Activated naive CD8-positive, alpha-beta T cell treated with anti-CD3 and anti-CD28 coated beads for 36 hours (primary cell): ENCODE results near the gene GIPC3. TPM values are rescaled to one million over a fixed set of nuclear protein-coding genes. Genes with fewer than 3 reads are reported as not detected.
A peak's percentile ranks its signal among the peaks of the same experiment; 100 is the strongest.
"Not testable (repeated sequence)": the region's sequence is repeated elsewhere in the genome, so short reads cannot be mapped to it uniquely, and the experiment has no call there.

Source experiments
- DNase-seq: peaks from one replicate; pipeline ENCODE4 v3.0.0; 2021
- H3K27ac Mint-ChIP-seq: one replicate; pipeline ENCODE4 v1.8.0; 2022; ENCODE audit warnings: mild to moderate bottlenecking, moderate library complexity, mixed read lengths
- H3K27me3 Mint-ChIP-seq: one replicate; pipeline ENCODE4 v1.8.0; 2022; ENCODE audit warnings: mild to moderate bottlenecking, mixed read lengths
- H3K36me3 Mint-ChIP-seq: one replicate; pipeline ENCODE4 v1.8.0; 2021; ENCODE audit warnings: mild to moderate bottlenecking, mixed read lengths
- H3K4me1 Mint-ChIP-seq: one replicate; pipeline ENCODE4 v1.8.0; 2021; ENCODE audit warnings: mixed read lengths
- H3K4me3 Mint-ChIP-seq: one replicate; pipeline ENCODE4 v1.8.0; 2022; ENCODE audit warnings: mild to moderate bottlenecking, moderate library complexity, mixed read lengths
- H3K9me3 Mint-ChIP-seq: one replicate; pipeline ENCODE4 v1.8.0; 2022; ENCODE audit warnings: mixed read lengths
- total RNA-seq, 2 experiments: library from RNA; stranded (reverse); gene quantifications; one replicate each; pipeline ENCODE4 v1.2.3, GENCODE V29; 2021

GIPC3 gene
- total RNA-seq, 2 experiments from 2014 or later, result 0.32 to 0.43 TPM

- H3K9me3 Mint-ChIP-seq, result no peaks in the 10 kb centered on the region
- H3K4me1 Mint-ChIP-seq, result no peaks in the 10 kb centered on the region
- H3K36me3 Mint-ChIP-seq, result no peaks in the 10 kb centered on the region
- H3K27ac Mint-ChIP-seq, result no peak overlapping the region
- no peak overlapping the region for H3K4me3 Mint-ChIP-seq
- no peaks in the 10 kb centered on the region for H3K27me3 Mint-ChIP-seq
- no peak for DNase-seq
Observed at GRCh38 chr19:3563709-3564524, 21.4 kb upstream of the GIPC3 start.

DNA sequence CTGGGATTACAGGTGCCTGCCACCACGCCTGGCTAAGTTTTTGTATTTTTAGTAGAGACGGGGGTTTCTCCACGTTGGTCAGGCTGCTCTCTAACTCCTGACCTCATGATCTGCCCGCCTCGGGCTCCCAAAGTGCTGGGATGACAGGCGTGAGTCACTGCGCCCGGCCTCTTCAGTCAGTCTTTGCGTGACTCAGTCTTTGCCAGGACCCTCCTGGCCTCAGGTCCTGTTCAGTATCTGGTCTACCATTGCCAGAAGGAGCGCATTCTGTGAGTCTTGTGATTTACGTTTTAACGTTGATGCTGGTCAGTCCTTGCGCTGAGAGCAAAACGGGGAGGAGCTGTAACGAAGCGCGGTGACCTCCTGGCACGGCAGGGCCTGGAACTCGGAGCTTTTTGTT is 20.1 kb upstream of the GIPC3 start:
- Mint-ChIP-seq H3K4me3 (no peak overlapping the region), H3K4me1 (no peaks in the 10 kb centered on the region)
- no peak for DNase-seq

GRCh38 chr19:3570042-3570441 is 15.2 kb upstream of the GIPC3 start:
- not testable (repeated sequence) for H3K36me3 Mint-ChIP-seq, H3K27ac Mint-ChIP-seq, H3K4me3 Mint-ChIP-seq, H3K27me3 Mint-ChIP-seq, H3K9me3 Mint-ChIP-seq, DNase-seq, H3K4me1 Mint-ChIP-seq

More for the DNA sequence above, 20.1 kb upstream of the GIPC3 start:
- Mint-ChIP-seq H3K36me3 (no peaks in the 10 kb centered on the region), H3K27ac (no peak overlapping the region), H3K9me3 (no peaks in the 10 kb centered on the region), H3K27me3 (no peaks in the 10 kb centered on the region)

DNA sequence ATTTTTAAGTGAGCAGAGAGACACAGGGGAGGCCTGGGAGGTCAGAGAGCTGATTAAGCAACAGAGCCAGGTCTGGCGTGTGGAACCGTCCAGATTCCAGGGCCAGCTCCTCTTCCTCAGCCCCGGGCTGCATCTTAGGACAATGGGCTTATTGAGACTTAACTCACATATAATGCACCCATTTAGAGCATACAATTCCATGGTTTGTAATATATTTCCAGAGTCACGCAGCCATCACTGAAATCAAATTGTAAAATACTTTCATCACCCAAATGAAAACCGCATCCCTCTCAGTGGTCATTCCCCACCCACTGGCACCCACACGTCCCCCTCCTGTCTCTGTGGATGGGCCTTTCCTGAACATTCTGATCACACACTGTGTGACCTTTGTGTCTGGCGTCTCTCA is 14.7 kb upstream of the GIPC3 start:
- no peak for DNase-seq
- no peaks in the 10 kb centered on the region for H3K9me3 Mint-ChIP-seq
- no peaks in the 10 kb centered on the region for H3K27me3 Mint-ChIP-seq
- H3K4me1 Mint-ChIP-seq, result peaks cover 7% of the 10 kb centered on the region
- H3K27ac Mint-ChIP-seq, result no peak overlapping the region
- no peak overlapping the region for H3K4me3 Mint-ChIP-seq
- H3K36me3 Mint-ChIP-seq, result peaks cover 11% of the 10 kb centered on the region

GRCh38 chr19:3572132-3572854 is 13.0 kb upstream of the GIPC3 start:
- peak; percentile 100 for DNase-seq
- H3K27me3 Mint-ChIP-seq, result no peaks in the 10 kb centered on the region
- peaks cover 7% of the 10 kb centered on the region for H3K4me1 Mint-ChIP-seq
- H3K36me3 Mint-ChIP-seq, result peaks cover 11% of the 10 kb centered on the region
- peak overlapping the region; percentile 71 for H3K4me3 Mint-ChIP-seq
- no peaks in the 10 kb centered on the region for H3K9me3 Mint-ChIP-seq
- H3K27ac Mint-ChIP-seq, result peak overlapping the region; percentile 11

DNA sequence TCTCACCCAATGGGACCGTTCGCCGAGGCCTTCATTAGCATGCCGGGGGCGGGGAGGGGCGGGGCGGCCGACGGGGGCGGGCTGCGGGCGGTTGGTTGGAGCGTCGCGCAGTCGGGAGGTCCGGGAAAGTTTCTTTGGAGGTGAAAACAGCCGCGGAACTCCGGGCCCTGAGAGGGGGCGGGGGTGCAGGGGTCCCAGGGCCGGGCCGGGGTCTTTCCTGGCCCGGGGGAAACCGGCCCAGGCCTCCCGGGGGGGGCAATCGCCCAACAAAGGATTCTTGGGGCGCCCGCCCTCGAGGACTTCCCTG is 12.5 kb upstream of the GIPC3 start, which contains the start of gene HMG20B:
Gene HMG20B (plus strand): TSS at position 90 of the 307 bp plus-strand sequence. CDS start 366 bp downstream, outside the sequence.
- Mint-ChIP-seq H3K4me3 (peak within 1 kb of the TSS; percentile 78), H3K27me3 (no peaks in the 10 kb centered on the region), H3K9me3 (no peaks in the 10 kb centered on the region), H3K27ac (peak within 1 kb of the TSS; percentile 54), H3K36me3 (peaks cover 11% of the 10 kb centered on the region), H3K4me1 (peaks cover 7% of the 10 kb centered on the region)
- DNase-seq, result peak; percentile 43

- Mint-ChIP-seq H3K36me3 (peaks cover 11% of the 10 kb centered on the region), H3K9me3 (no peaks in the 10 kb centered on the region), H3K4me3 (peak overlapping the region; percentile 78), H3K4me1 (peaks cover 7% of the 10 kb centered on the region), H3K27ac (peak overlapping the region; percentile 54), H3K27me3 (no peaks in the 10 kb centered on the region)
- no peak for DNase-seq
Observed at GRCh38 chr19:3573162-3573857, 12.0 kb upstream of the GIPC3 start.

GRCh38 chr19:3573858-3574637 is 11.2 kb upstream of the GIPC3 start:
- no peaks in the 10 kb centered on the region for H3K9me3 Mint-ChIP-seq
- H3K27ac Mint-ChIP-seq, result no peak overlapping the region
- peak overlapping the region; percentile 78 for H3K4me3 Mint-ChIP-seq

DNA sequence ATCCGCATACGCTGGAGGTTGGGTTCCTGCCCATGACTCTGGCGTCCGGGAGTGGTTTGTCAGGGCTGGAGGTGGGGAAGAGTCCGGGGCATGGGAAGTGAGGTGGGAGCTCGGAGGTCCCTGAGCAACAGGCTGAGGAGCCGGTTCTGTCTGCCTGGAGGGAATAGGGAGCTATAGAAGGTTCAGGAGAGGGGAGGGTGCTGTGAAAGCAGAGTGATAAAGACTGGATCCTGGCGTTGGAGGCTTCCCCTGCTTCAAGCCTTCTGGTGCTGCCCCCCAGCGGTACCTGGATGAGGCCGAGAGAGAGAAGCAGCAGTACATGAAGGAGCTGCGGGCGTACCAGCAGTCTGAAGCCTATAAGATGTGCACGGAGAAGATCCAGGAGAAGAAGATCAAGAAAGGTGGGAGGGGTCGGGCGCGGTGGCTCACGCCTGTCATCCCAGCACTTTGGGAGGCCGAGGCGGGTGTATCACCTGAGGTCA is 10.0 kb upstream of the GIPC3 start:
- Mint-ChIP-seq H3K9me3 (no peaks in the 10 kb centered on the region), H3K4me1 (peaks cover 7% of the 10 kb centered on the region), H3K27me3 (no peaks in the 10 kb centered on the region), H3K4me3 (no peak overlapping the region), H3K27ac (no peak overlapping the region), H3K36me3 (peaks cover 11% of the 10 kb centered on the region)
- no peak for DNase-seq

More at GRCh38 chr19:3573858-3574637, 11.2 kb upstream of the GIPC3 start:
- H3K4me1 Mint-ChIP-seq, result peaks cover 7% of the 10 kb centered on the region
- no peaks in the 10 kb centered on the region for H3K27me3 Mint-ChIP-seq
- DNase-seq, result peak; percentile 92
- H3K36me3 Mint-ChIP-seq, result peaks cover 11% of the 10 kb centered on the region

GRCh38 chr19:3575949-3576673 is 9.2 kb upstream of the GIPC3 start:
- Mint-ChIP-seq H3K27ac (no peak overlapping the region), H3K36me3 (peaks cover 11% of the 10 kb centered on the region), H3K27me3 (no peaks in the 10 kb centered on the region)

DNA sequence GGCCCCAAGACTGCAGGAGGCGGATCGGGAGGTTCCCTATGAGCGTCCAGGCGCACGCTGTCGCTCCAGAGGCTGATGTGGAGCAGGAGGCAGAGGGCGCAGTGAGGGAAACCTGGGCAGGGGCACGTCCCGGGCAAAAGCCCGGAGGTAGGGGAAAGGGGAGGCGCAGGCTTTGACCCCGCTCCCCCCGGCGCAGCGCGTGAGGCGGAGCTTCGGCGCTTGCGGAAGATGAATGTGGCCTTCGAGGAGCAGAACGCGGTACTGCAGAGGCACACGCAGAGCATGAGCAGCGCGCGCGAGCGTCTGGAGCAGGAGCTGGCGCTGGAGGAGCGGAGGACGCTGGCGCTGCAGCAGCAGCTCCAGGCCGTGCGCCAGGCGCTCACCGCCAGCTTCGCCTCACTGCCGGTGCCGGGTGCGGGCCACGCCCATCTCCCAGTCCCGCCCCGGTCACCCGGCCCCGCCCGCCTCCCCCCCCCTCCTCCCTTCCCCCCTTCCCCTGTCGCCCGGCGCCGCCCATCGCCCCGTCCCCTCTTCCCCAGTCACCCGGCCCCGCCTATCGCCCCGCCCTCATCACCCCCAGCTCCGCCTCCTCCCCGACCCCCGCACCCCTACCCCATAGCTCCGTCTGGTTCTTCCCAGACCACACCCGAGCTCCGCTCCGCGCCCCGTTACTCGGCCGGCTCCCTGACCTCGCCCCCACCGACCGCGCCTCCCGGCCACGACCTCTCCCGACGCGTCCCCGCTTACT is 8.4 kb upstream of the GIPC3 start:
- H3K36me3 Mint-ChIP-seq, result peaks cover 11% of the 10 kb centered on the region
- no peak for DNase-seq
- H3K27ac Mint-ChIP-seq, result no peak overlapping the region
- no peaks in the 10 kb centered on the region for H3K9me3 Mint-ChIP-seq
- H3K4me1 Mint-ChIP-seq, result peaks cover 7% of the 10 kb centered on the region
- H3K4me3 Mint-ChIP-seq, result no peak overlapping the region
- no peaks in the 10 kb centered on the region for H3K27me3 Mint-ChIP-seq

More at GRCh38 chr19:3575949-3576673, 9.2 kb upstream of the GIPC3 start:
- DNase-seq, result no peak
- Mint-ChIP-seq H3K4me1 (peaks cover 7% of the 10 kb centered on the region), H3K4me3 (no peak overlapping the region), H3K9me3 (no peaks in the 10 kb centered on the region)

- no peaks in the 10 kb centered on the region for H3K27me3 Mint-ChIP-seq
- H3K27ac Mint-ChIP-seq, result no peak overlapping the region
- no peak for DNase-seq
- peaks cover 11% of the 10 kb centered on the region for H3K36me3 Mint-ChIP-seq
- no peaks in the 10 kb centered on the region for H3K9me3 Mint-ChIP-seq
- no peak overlapping the region for H3K4me3 Mint-ChIP-seq
- peaks cover 4% of the 10 kb centered on the region for H3K4me1 Mint-ChIP-seq
Observed at GRCh38 chr19:3577723-3578344, 7.4 kb upstream of the GIPC3 start.

GRCh38 chr19:3578390-3578789 is 6.9 kb upstream of the GIPC3 start:
- no peaks in the 10 kb centered on the region for H3K9me3 Mint-ChIP-seq
- no peaks in the 10 kb centered on the region for H3K27me3 Mint-ChIP-seq
- peaks cover 11% of the 10 kb centered on the region for H3K36me3 Mint-ChIP-seq
- peaks cover 4% of the 10 kb centered on the region for H3K4me1 Mint-ChIP-seq
- H3K4me3 Mint-ChIP-seq, result no peak overlapping the region
- no peak overlapping the region for H3K27ac Mint-ChIP-seq
- no peak for DNase-seq
